ENCODE measurements around the gene FTL.
A peak's percentile ranks its signal among the peaks of the same experiment; 100 is the strongest.

FTL gene

DNA sequence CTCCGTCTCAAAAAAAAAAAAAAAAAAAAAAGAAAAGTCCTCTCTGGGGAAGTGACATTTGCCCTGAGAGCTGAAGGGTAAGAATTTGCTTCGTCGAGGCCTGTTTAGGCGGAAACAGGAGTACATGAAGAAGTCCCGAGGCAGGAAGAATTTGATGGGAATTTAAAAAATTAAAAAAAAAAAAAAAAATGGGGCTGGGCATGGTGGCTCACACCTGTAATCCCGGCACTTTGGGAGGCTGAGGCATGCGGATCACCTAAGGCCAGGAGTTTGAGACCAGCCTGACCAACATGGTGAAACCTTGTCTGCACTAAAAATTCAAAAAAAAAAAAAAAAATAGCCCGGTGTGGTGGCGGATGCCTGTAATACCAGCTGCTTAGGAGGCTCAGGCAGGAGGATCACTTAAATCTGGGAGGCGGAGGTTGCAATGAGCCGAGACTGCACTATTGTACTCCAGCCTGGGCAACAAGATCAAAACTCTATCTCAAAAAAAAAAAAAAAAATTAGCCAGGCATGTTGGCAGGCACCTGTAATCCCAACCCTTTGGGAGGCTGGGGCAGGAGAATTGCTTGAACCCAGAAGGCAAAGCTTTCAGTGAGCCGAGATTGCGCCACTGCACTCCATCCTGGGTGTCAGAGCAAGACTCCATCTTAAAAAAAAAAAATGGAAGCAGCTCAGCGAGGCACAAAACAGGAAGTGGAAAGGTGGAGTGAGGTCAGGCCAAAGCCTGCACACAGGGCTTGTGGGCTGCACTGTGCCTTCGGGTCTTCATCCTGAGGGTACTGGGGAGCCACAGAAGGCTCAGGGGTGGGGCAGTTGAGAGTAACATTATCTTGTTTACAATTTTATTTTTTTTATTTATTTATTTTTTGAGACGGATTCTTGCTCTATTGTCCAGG, 5.5 kb upstream of the FTL start:
- DNase-seq (ENCODE audit: low read depth, low spot score), result no peak
- 90% methylated on average over 2 of the region's 16 CpGs for WGBS (ENCODE audit: insufficient coverage, insufficient read length)
- Histone ChIP-seq H3K4me1 (ENCODE audit: control insufficient read depth, insufficient read depth, low read length) (peaks cover 6% of the 10 kb centered on the region), H3K27me3 (ENCODE audit: control insufficient read depth, insufficient read depth, low read length) (no peaks in the 10 kb centered on the region), H3K36me3 (ENCODE audit: control insufficient read depth, insufficient read depth, low read length) (peaks cover 15% of the 10 kb centered on the region), H3K27ac (ENCODE audit: low read length) (no peak overlapping the region), H3K9me3 (ENCODE audit: control insufficient read depth, insufficient read depth, low read length) (no peaks in the 10 kb centered on the region), H3K4me3 (ENCODE audit: low read length) (no peak overlapping the region)

DNA sequence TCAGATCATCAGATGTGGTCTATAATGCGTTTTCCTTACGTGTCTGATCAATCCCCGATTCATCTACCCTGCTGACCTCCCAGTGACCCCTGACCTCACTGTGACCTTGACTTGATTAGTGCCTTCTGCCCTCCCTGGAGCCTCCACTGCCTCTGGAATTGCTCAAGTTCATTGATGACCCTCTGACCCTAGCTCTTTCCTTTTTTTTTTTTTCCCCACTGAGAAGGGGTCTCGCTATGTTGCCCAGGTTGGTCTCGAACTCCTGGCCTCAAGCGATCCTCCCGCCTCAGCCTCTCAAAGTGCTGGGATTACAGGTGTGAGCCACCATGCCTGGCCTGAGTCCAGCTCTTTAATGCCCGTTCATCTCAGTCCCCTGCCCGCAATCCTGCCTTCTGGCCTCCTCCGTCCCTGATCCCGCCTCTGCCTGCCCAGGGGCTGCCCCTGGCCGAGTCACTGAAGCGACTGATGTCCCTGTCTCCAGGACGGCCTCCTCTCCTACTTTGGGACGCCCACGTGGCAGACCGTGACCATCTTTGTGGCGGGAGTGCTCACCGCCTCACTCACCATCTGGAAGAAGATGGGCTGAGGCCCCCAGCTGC, 4.0 kb upstream of the FTL start:
- H3K27me3 ChIP-seq (ENCODE audit: control insufficient read depth, insufficient read depth, low read length), result no peaks in the 10 kb centered on the region
- DNase-seq (ENCODE audit: low read depth, low spot score), result no peak
- no CpG with 5 or more reads among the region's 19 CpGs for WGBS (ENCODE audit: insufficient coverage, insufficient read length)
- no peak overlapping the region for H3K27ac ChIP-seq (ENCODE audit: low read length)
- no peaks in the 10 kb centered on the region for H3K9me3 ChIP-seq (ENCODE audit: control insufficient read depth, insufficient read depth, low read length)
- H3K4me3 ChIP-seq (ENCODE audit: low read length), result no peak overlapping the region
- peaks cover 14% of the 10 kb centered on the region for H3K36me3 ChIP-seq (ENCODE audit: control insufficient read depth, insufficient read depth, low read length)
- H3K4me1 ChIP-seq (ENCODE audit: control insufficient read depth, insufficient read depth, low read length), result peaks cover 6% of the 10 kb centered on the region

GRCh38 chr19:48961673-48962028, 3.5 kb upstream of the FTL start:
- Histone ChIP-seq H3K36me3 (ENCODE audit: control insufficient read depth, insufficient read depth, low read length) (peaks cover 16% of the 10 kb centered on the region), H3K27me3 (ENCODE audit: control insufficient read depth, insufficient read depth, low read length) (no peaks in the 10 kb centered on the region), H3K4me1 (ENCODE audit: control insufficient read depth, insufficient read depth, low read length) (peaks cover 6% of the 10 kb centered on the region; the same call in 1 of the 2 replicates), H3K4me3 (ENCODE audit: low read length) (no peak overlapping the region), H3K9me3 (ENCODE audit: control insufficient read depth, insufficient read depth, low read length) (no peaks in the 10 kb centered on the region), H3K27ac (ENCODE audit: low read length) (no peak overlapping the region)
- no CpG with 5 or more reads among the region's 12 CpGs for WGBS (ENCODE audit: insufficient coverage, insufficient read length)
- no peak for DNase-seq (ENCODE audit: low read depth, low spot score)

GRCh38 chr19:48962029-48962848, 2.9 kb upstream of the FTL start:
- H3K36me3 ChIP-seq (ENCODE audit: control insufficient read depth, insufficient read depth, low read length), result peaks cover 16% of the 10 kb centered on the region
- DNase-seq (ENCODE audit: low read depth, low spot score), result no peak
- no peak overlapping the region for H3K27ac ChIP-seq (ENCODE audit: low read length)
- H3K4me1 ChIP-seq (ENCODE audit: control insufficient read depth, insufficient read depth, low read length), result peaks cover 6% of the 10 kb centered on the region; the same call in 1 of the 2 replicates
- H3K9me3 ChIP-seq (ENCODE audit: control insufficient read depth, insufficient read depth, low read length), result no peaks in the 10 kb centered on the region
- H3K4me3 ChIP-seq (ENCODE audit: low read length), result no peak overlapping the region
- no peaks in the 10 kb centered on the region for H3K27me3 ChIP-seq (ENCODE audit: control insufficient read depth, insufficient read depth, low read length)
- WGBS (ENCODE audit: insufficient coverage, insufficient read length), result no CpG with 5 or more reads among the region's 22 CpGs

DNA sequence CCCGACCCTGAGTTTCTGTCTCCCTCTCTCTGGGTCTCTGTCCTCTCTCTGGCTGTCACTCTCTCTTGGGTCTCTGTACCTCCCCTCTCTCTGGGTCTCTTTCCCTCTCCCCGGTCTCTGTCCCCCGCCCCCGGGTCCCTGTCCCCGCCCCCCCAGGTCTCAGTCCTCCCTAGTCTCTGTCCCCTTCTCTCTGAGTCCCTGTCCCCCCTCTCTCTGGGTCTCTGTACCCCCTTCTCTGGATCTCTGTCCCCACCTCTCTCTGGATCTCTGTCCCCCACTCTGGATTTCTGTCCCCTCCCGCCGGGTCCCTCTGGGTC, 2.3 kb upstream of the FTL start:
- Histone ChIP-seq H3K27ac (ENCODE audit: low read length) (no peak overlapping the region), H3K36me3 (ENCODE audit: control insufficient read depth, insufficient read depth, low read length) (peaks cover 16% of the 10 kb centered on the region), H3K4me3 (ENCODE audit: low read length) (no peak overlapping the region), H3K27me3 (ENCODE audit: control insufficient read depth, insufficient read depth, low read length) (no peaks in the 10 kb centered on the region), H3K9me3 (ENCODE audit: control insufficient read depth, insufficient read depth, low read length) (no peaks in the 10 kb centered on the region), H3K4me1 (ENCODE audit: control insufficient read depth, insufficient read depth, low read length) (peaks cover 6% of the 10 kb centered on the region; the same call in 1 of the 2 replicates)
- no CpG with 5 or more reads among the region's 7 CpGs for WGBS (ENCODE audit: insufficient coverage, insufficient read length)
- no peak for DNase-seq (ENCODE audit: low read depth, low spot score)

GRCh38 chr19:48963371-48964204, 1.5 kb upstream of the FTL start:
- H3K9me3 ChIP-seq (ENCODE audit: control insufficient read depth, insufficient read depth, low read length), result no peaks in the 10 kb centered on the region
- H3K4me1 ChIP-seq (ENCODE audit: control insufficient read depth, insufficient read depth, low read length), result peaks cover 6% of the 10 kb centered on the region; the same call in 1 of the 2 replicates
- no peak for DNase-seq (ENCODE audit: low read depth, low spot score)
- H3K27ac ChIP-seq (ENCODE audit: low read length), result peak overlapping the region; percentile 7
- H3K4me3 ChIP-seq (ENCODE audit: low read length), result peak overlapping the region; percentile 30; the same call in 1 of the 2 replicates
- no peaks in the 10 kb centered on the region for H3K27me3 ChIP-seq (ENCODE audit: control insufficient read depth, insufficient read depth, low read length)
- peaks cover 16% of the 10 kb centered on the region for H3K36me3 ChIP-seq (ENCODE audit: control insufficient read depth, insufficient read depth, low read length)
- WGBS (ENCODE audit: insufficient coverage, insufficient read length), result no CpG with 5 or more reads among the region's 28 CpGs

DNA sequence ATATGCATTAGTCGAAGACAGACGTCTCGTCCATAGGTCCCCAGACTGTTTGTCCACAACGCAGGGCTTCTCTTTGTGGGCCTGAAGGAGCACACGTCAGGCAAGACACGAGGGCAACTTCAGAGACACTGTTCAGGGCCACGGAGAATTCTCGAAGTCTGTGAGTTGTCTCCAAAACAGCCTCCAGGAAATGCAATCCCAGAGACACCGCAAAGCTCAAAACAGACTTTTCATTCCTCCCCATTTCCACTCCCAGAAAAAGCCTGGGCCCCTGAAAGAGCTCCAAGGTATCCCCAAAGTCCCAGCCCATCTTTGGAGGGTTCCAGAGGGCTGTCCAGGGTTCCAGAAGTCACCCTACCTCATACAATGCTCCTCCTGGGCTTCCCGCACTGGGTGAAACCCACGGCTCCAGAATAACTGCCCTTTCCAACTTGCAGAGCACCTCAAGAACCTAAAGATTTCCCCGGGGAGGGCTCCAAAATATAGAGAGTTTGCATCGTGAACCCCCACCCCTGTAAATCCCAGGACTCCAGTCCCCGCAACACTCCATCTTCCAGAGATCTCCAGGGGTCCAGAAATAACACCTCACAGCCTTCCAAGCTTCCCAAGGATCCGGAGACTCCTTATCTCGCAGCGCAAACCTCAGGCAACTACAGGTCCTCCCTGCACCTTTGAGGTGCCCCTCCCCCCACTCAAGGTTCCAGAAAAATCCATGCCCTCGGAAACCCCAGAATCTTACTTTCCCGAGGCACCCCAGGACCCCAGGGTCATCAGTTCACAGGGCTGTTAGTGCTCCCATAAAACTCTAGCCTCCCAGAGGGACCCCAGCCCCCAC, 687 bp upstream of the FTL start:
- Histone ChIP-seq H3K4me1 (ENCODE audit: control insufficient read depth, insufficient read depth, low read length) (peaks cover 6% of the 10 kb centered on the region; the same call in 1 of the 2 replicates), H3K27me3 (ENCODE audit: control insufficient read depth, insufficient read depth, low read length) (no peaks in the 10 kb centered on the region), H3K4me3 (ENCODE audit: low read length) (peak overlapping the region; percentile 30; the same call in 1 of the 2 replicates), H3K9me3 (ENCODE audit: control insufficient read depth, insufficient read depth, low read length) (no peaks in the 10 kb centered on the region), H3K36me3 (ENCODE audit: control insufficient read depth, insufficient read depth, low read length) (peaks cover 23% of the 10 kb centered on the region), H3K27ac (ENCODE audit: low read length) (peak overlapping the region; percentile 7)
- no CpG with 5 or more reads among the region's 19 CpGs for whole genome bisulfite sequencing (ENCODE audit: insufficient coverage, insufficient read length)
- no peak for DNase-seq (ENCODE audit: low read depth, low spot score)

DNA sequence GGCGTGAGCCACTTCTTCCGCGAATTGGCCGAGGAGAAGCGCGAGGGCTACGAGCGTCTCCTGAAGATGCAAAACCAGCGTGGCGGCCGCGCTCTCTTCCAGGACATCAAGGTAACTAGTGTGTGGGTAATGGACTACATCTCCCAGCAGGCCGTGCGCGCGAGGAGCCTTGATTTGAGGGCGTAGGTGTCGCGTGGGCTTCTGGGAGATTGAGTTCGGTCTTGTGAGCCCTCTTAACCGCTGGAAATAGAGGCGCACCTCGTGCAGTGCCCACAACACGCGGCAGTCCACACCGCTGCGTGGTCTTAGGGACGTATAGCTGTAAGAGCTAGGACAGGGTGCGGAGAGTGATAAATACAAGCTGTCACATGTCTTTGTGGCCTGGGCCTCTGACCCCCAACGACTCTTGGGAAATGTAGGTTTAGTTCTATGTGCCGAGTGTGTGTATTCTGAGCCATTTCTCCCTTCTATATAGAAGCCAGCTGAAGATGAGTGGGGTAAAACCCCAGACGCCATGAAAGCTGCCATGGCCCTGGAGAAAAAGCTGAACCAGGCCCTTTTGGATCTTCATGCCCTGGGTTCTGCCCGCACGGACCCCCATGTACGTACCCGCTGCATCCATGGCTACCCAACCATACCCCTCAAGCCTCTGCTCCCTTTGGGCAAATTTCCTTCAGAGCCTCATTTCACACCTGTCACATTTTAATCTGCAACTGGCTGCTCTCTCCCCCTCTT, 864 bp downstream of the FTL start:
- Histone ChIP-seq H3K4me3 (ENCODE audit: low read length) (peak overlapping the region; percentile 72), H3K27me3 (ENCODE audit: control insufficient read depth, insufficient read depth, low read length) (no peaks in the 10 kb centered on the region), H3K4me1 (ENCODE audit: control insufficient read depth, insufficient read depth, low read length) (peaks cover 6% of the 10 kb centered on the region; the same call in 1 of the 2 replicates), H3K36me3 (ENCODE audit: control insufficient read depth, insufficient read depth, low read length) (peaks cover 21% of the 10 kb centered on the region), H3K27ac (ENCODE audit: low read length) (no peak overlapping the region), H3K9me3 (ENCODE audit: control insufficient read depth, insufficient read depth, low read length) (no peaks in the 10 kb centered on the region)
- WGBS (ENCODE audit: insufficient coverage, insufficient read length), result no CpG with 5 or more reads among the region's 36 CpGs
- no peak for DNase-seq (ENCODE audit: low read depth, low spot score)

Data from iPS DF 6.9 (cell line).